WERI-Rb-1 (cell line): ENCODE results near the gene NADK.

Experiments used
- DNase-seq: peaks from one replicate; pipeline ENCODE4 v3.0.0-alpha.2; 2020
- H3K27ac ChIP-seq: fragments of 250-450 bp; sonication (Bioruptor Pico); 2 replicates; pipeline ENCODE4 v1.5.1; 2020; ENCODE audit warnings: mild to moderate bottlenecking, moderate library complexity
- H3K27me3 ChIP-seq: fragments of 250-450 bp; sonication (Bioruptor Pico); 2 replicates; pipeline ENCODE4 v1.5.1; 2021; ENCODE audit warnings: mild to moderate bottlenecking, low read depth, moderate library complexity; ENCODE audit not compliant: insufficient read depth, severe bottlenecking
- H3K36me3 ChIP-seq: fragments of 250-450 bp; sonication (Bioruptor Pico); 2 replicates; pipeline ENCODE4 v1.5.1; 2020; ENCODE audit warnings: mild to moderate bottlenecking, moderate library complexity
- H3K4me3 ChIP-seq: 2 replicates; pipeline ENCODE4 v1.5.1; 2011; ENCODE audit warnings: low read depth, mild to moderate bottlenecking, control low read depth, low read length
- H3K9me3 ChIP-seq: fragments of 250-450 bp; sonication (Bioruptor Pico); 2 replicates; pipeline ENCODE4 v1.5.1; 2021; ENCODE audit warnings: mild to moderate bottlenecking, moderate library complexity; ENCODE audit not compliant: severe bottlenecking
- CTCF ChIP-seq: IDR thresholded peaks from 2 replicates; pipeline ENCODE4 v1.5.1; 2011; ENCODE audit warnings: low read depth, mild to moderate bottlenecking, control low read depth, inconsistent platforms, low read length

Gene NADK

GRCh38 chr1:1755852-1756251 lies 22.4 kb downstream of the NADK start:
- H3K36me3 ChIP-seq, result peaks cover 66% of the 10 kb centered on the region
- H3K9me3 ChIP-seq, result no peaks in the 10 kb centered on the region
- no peak for TF ChIP-seq CTCF
- no peaks in the 10 kb centered on the region for H3K27me3 ChIP-seq
- no peak for DNase-seq
- no peak overlapping the region for H3K27ac ChIP-seq
- H3K4me3 ChIP-seq, result no peak overlapping the region

- Histone ChIP-seq H3K36me3 (peaks cover 61% of the 10 kb centered on the region), H3K27me3 (no peaks in the 10 kb centered on the region), H3K4me3 (no peak overlapping the region), H3K9me3 (no peaks in the 10 kb centered on the region), H3K27ac (no peak overlapping the region)
- DNase-seq, result no peak
- TF ChIP-seq CTCF, result no peak
These were observed 22.8 kb downstream of the NADK start for GRCh38 chr1:1755426-1755825.

GRCh38 chr1:1754051-1754815 lies 24.0 kb downstream of the NADK start:
- TF ChIP-seq CTCF, result no peak

GRCh38 chr1:1753607-1754005 lies 24.7 kb downstream of the NADK start:
- DNase-seq, result no peak
- peaks cover 44% of the 10 kb centered on the region for H3K36me3 ChIP-seq

More at GRCh38 chr1:1754051-1754815, 24.0 kb downstream of the NADK start:
- no peaks in the 10 kb centered on the region for H3K27me3 ChIP-seq
- no peaks in the 10 kb centered on the region for H3K9me3 ChIP-seq
- no peak overlapping the region for H3K27ac ChIP-seq
- no peak for DNase-seq
- H3K36me3 ChIP-seq, result peaks cover 49% of the 10 kb centered on the region
- no peak overlapping the region for H3K4me3 ChIP-seq

GRCh38 chr1:1752636-1753606 lies 25.3 kb downstream of the NADK start:
- Histone ChIP-seq H3K36me3 (peaks cover 39% of the 10 kb centered on the region), H3K27ac (no peak overlapping the region)

More at GRCh38 chr1:1753607-1754005, 24.7 kb downstream of the NADK start:
- no peak for TF ChIP-seq CTCF
- H3K4me3 ChIP-seq, result no peak overlapping the region
- H3K9me3 ChIP-seq, result no peaks in the 10 kb centered on the region
- no peak overlapping the region for H3K27ac ChIP-seq
- H3K27me3 ChIP-seq, result no peaks in the 10 kb centered on the region

More at GRCh38 chr1:1752636-1753606, 25.3 kb downstream of the NADK start:
- DNase-seq, result no peak
- no peak for TF ChIP-seq CTCF
- Histone ChIP-seq H3K4me3 (no peak overlapping the region), H3K9me3 (no peaks in the 10 kb centered on the region), H3K27me3 (no peaks in the 10 kb centered on the region)
